IMR-90 (cell line): ENCODE data around the gene STKLD1. TPM values are rescaled to one million over a fixed set of nuclear protein-coding genes. Genes with fewer than 3 reads are reported as not detected.

ENCODE experiments used
- ATAC-seq: fragments of 200-7000 bp; cut with Tn5 transposase; 2 replicates; pipeline ENCODE4 v1.9.1; 2020; ENCODE audit warnings: low read depth, mild to moderate bottlenecking, moderate library complexity
- BruUV-seq: library from RNA; stranded (reverse); fragments of 400-500 nt; replicated peaks from 2 replicates; lab custom pipeline; 2021; lab: Mats Ljungman, UMichigan
- CTCF ChIA-PET: fragments of 300-600 bp; formaldehyde crosslinking; extraction: SDS; loops from one replicate; lab custom pipeline; 2021; ENCODE audit warnings: antibody characterized with exemption; lab: Yijun Ruan, JAX
- POLR2A ChIA-PET: fragments of 300-600 bp; sonication (Branson Sonifier 250); formaldehyde crosslinking; loops from one replicate; lab custom pipeline; 2022; ENCODE audit warnings: antibody characterized with exemption; ENCODE audit not compliant: unreplicated experiment; lab: Charles Lee
- DNase-seq: peaks from one replicate; pipeline ENCODE4 v3.0.0; 2013
- H2AFZ ChIP-seq: replicated peaks from 2 replicates; pipeline ENCODE3; 2013; ENCODE audit warnings: low read length, mild to moderate bottlenecking; ENCODE audit not compliant: poor library complexity
- H2AK5ac ChIP-seq: 2 replicates; pipeline ENCODE4 v1.6.1; 2013; ENCODE audit warnings: low read depth, low read length, inconsistent platforms
- H2AK9ac ChIP-seq: replicated peaks from 2 replicates; pipeline ENCODE3; 2013; ENCODE audit warnings: mild to moderate bottlenecking, low read depth, low read length, moderate library complexity; ENCODE audit not compliant: poor library complexity
- H2BK120ac ChIP-seq: 2 replicates; pipeline ENCODE4 v1.6.1; 2013; ENCODE audit warnings: low read depth, low read length, inconsistent platforms
- H2BK15ac ChIP-seq: 3 replicates; pipeline ENCODE4 v1.6.1; 2013; ENCODE audit warnings: low read depth, low read length, inconsistent platforms
- H2BK20ac ChIP-seq: 2 replicates; pipeline ENCODE4 v1.6.1; 2013; ENCODE audit warnings: low read depth, mild to moderate bottlenecking, inconsistent platforms, low read length, moderate library complexity
- H2BK5ac ChIP-seq: 2 replicates; pipeline ENCODE4 v1.6.1; 2013; ENCODE audit warnings: mild to moderate bottlenecking, low read depth, low read length, inconsistent platforms; ENCODE audit not compliant: poor library complexity, severe bottlenecking
- H3K14ac ChIP-seq: replicated peaks from 2 replicates; pipeline ENCODE4 v1.6.1; 2013; ENCODE audit warnings: low read depth, low read length, inconsistent platforms
- H3K18ac ChIP-seq: 2 replicates; pipeline ENCODE4 v1.6.1; 2013; ENCODE audit warnings: low read depth, low read length, control low read depth
- H3K23ac ChIP-seq: 2 replicates; pipeline ENCODE4 v1.6.1; 2013; ENCODE audit warnings: low read depth, low read length, inconsistent platforms
- H3K27ac ChIP-seq: 2 replicates; pipeline ENCODE4 v1.5.1; 2013; ENCODE audit warnings: mild to moderate bottlenecking, control low read depth, low read length; ENCODE audit not compliant: insufficient read depth
- H3K27me3 ChIP-seq: 2 replicates; pipeline ENCODE4 v1.6.1; 2013; ENCODE audit warnings: low read length; ENCODE audit not compliant: control insufficient read depth, insufficient read depth
- H3K36me3 ChIP-seq: 2 replicates; pipeline ENCODE4 v1.6.1; 2013; ENCODE audit warnings: low read length, mixed read lengths; ENCODE audit not compliant: control insufficient read depth, insufficient read depth
- H3K4ac ChIP-seq: 2 replicates; pipeline ENCODE4 v1.6.1; 2013; ENCODE audit warnings: low read depth, low read length, inconsistent platforms
- H3K4me1 ChIP-seq: 2 replicates; pipeline ENCODE4 v1.6.1; 2013; ENCODE audit warnings: low read length, mixed read lengths; ENCODE audit not compliant: control insufficient read depth, insufficient read depth
- H3K4me2 ChIP-seq: 2 replicates; pipeline ENCODE4 v1.6.1; 2013; ENCODE audit warnings: low read depth, mild to moderate bottlenecking, control low read depth, low read length, moderate library complexity
- H3K4me3 ChIP-seq: 2 replicates; pipeline ENCODE4 v1.5.1; 2013; ENCODE audit warnings: low read depth, mild to moderate bottlenecking, control low read depth, low read length, moderate library complexity; ENCODE audit not compliant: insufficient read depth
- H3K56ac ChIP-seq: 2 replicates; pipeline ENCODE4 v1.6.1; 2013; ENCODE audit warnings: low read length, inconsistent platforms; ENCODE audit not compliant: insufficient read depth; ENCODE audit errors: extremely low read depth
- H3K79me1 ChIP-seq, 2 experiments: 2 replicates each; pipeline ENCODE4 v1.6.1; 2013; ENCODE audit warnings: low read length in 2 of 2, inconsistent platforms in 1 of 2, low read depth in 1 of 2
- H3K9ac ChIP-seq: 2 replicates; pipeline ENCODE4 v1.6.1; 2013; ENCODE audit warnings: low read depth, low read length, control low read depth
- H3K9me1 ChIP-seq: 2 replicates; pipeline ENCODE4 v1.6.1; 2013; ENCODE audit warnings: low read length, inconsistent platforms; ENCODE audit not compliant: insufficient read depth
- H3K9me3 ChIP-seq: 2 replicates; pipeline ENCODE4 v1.6.1; 2013; ENCODE audit warnings: low read length; ENCODE audit not compliant: control insufficient read depth, insufficient read depth
- H4K20me1 ChIP-seq: 2 replicates; pipeline ENCODE4 v1.6.1; 2013; ENCODE audit warnings: low read length, inconsistent platforms; ENCODE audit not compliant: insufficient read depth
- H4K5ac ChIP-seq: 2 replicates; pipeline ENCODE4 v1.6.1; 2013; ENCODE audit warnings: mild to moderate bottlenecking, low read depth, low read length, control low read depth
- H4K8ac ChIP-seq, 2 experiments: 2 replicates each; pipeline ENCODE4 v1.6.1; 2013; ENCODE audit warnings: low read depth in 2 of 2, low read length in 2 of 2, control low read depth in 1 of 2, inconsistent platforms in 1 of 2
- H4K91ac ChIP-seq: 2 replicates; pipeline ENCODE4 v1.6.1; 2013; ENCODE audit warnings: low read depth, low read length, inconsistent platforms; ENCODE audit not compliant: insufficient read depth
- CHD1 ChIP-seq: IDR thresholded peaks from 2 replicates; pipeline ENCODE4 v1.6.1; 2012; ENCODE audit warnings: low read depth, low read length, improper control_type of control experiment
- CTCF ChIP-seq: conservative IDR thresholded peaks from 2 replicates; pipeline ENCODE4 v1.5.1; 2012; ENCODE audit warnings: mild to moderate bottlenecking, low read depth, low read length, improper control_type of control experiment
- ELK1 ChIP-seq: fragments of 150-350 bp; IDR thresholded peaks from 2 replicates; pipeline ENCODE4 v1.6.1; 2016; ENCODE audit warnings: low read depth, mild to moderate bottlenecking, low read length, moderate library complexity, borderline replicate concordance
- FOS ChIP-seq: fragments of 150-350 bp; IDR thresholded peaks from 2 replicates; pipeline ENCODE4 v1.6.1; 2016; ENCODE audit warnings: low read depth, low read length
- MXI1 ChIP-seq: IDR thresholded peaks from 2 replicates; pipeline ENCODE4 v1.6.1; 2012; ENCODE audit warnings: low read depth, mild to moderate bottlenecking, low read length, moderate library complexity, borderline replicate concordance
- NFE2L2 ChIP-seq: fragments of 150-350 bp; IDR thresholded peaks from 2 replicates; pipeline ENCODE4 v1.6.1; 2016; ENCODE audit warnings: low read depth, mild to moderate bottlenecking, low read length
- WGBS, 2 experiments: methylation state at CpG; one replicate each; pipeline versions ENCODE4 v1.1.5 to v1.1.7; 2013; ENCODE audit warnings: missing lambda C conversion rate in 2 of 2; ENCODE audit not compliant: insufficient read length in 1 of 2; ENCODE audit errors: extremely low coverage in 2 of 2; 5-methylcytosine and 5-hydroxymethylcytosine counted together
- dilution Hi-C: fragments of 300-500 bp; cut with HindIII; formaldehyde crosslinking; loops from one replicate; pipeline ENCODE4 v1.14.3; 2018; ENCODE audit warnings: low sequenced_read_pairs; ENCODE audit not compliant: unreplicated experiment
- in situ Hi-C: fragments of 300-500 bp; cut with MboI; formaldehyde crosslinking; loops from 3 replicates; pipeline ENCODE4 v1.14.3; 2019; ENCODE audit warnings: low sequenced_read_pairs, inconsistent platforms, mixed read lengths
- intact Hi-C: fragments of 100-400 bp; cut with micrococcal nuclease; formaldehyde crosslinking; loops from 2 replicates; pipeline ENCODE4 v1.10.0; 2022
- polyA plus RNA-seq, 3 experiments: library from polyadenylated mRNA; depleted of rRNA; stranded (reverse); fragments of >200 nt; gene quantifications; 2 replicates each; pipeline ENCODE4 v1.2.3, GENCODE V29; 2012; ENCODE audit warnings: low replicate concordance in 1 of 3
- total RNA-seq: library from RNA; depleted of rRNA; stranded (reverse); fragments of >200 nt; gene quantifications from 2 replicates; pipeline ENCODE4 v1.2.3, GENCODE V29; 2012

Gene STKLD1
- total and polyA plus RNA-seq, 2 of the 4 experiments (the other 2 are of a cell fraction): 0.54 to 0.65 TPM

- Histone ChIP-seq H3K9ac (no peak overlapping the region), H4K5ac (no peak overlapping the region), H3K4me3 (no peak overlapping the region), H2AK5ac (no peak overlapping the region), H3K27ac (no peak overlapping the region), H3K23ac (no peak overlapping the region), H2BK15ac (no peak overlapping the region), H3K79me1 (peaks cover 15 to 35% of the 10 kb centered on the region in 2 experiments; a peak in 3 of 4 replicates), H2BK20ac (no peak overlapping the region), H3K4me1 (peaks cover 4% of the 10 kb centered on the region), H3K27me3 (no peaks in the 10 kb centered on the region), H4K8ac (no peak overlapping the region), H2BK120ac (no peak overlapping the region), H3K36me3 (peaks cover 63% of the 10 kb centered on the region), H3K14ac (no peak overlapping the region), H3K18ac (no peak overlapping the region), H4K20me1 (peaks cover 7% of the 10 kb centered on the region; the same call in 1 of the 2 replicates), H4K91ac (no peak overlapping the region), H2AK9ac (no peak overlapping the region), H2AFZ (no peak overlapping the region), H3K9me1 (peaks cover 4% of the 10 kb centered on the region; the same call in 1 of the 2 replicates), H3K4me2 (no peak overlapping the region), H3K9me3 (no peaks in the 10 kb centered on the region), H3K4ac (no peak overlapping the region), H3K56ac (no peak overlapping the region), H2BK5ac (no peak overlapping the region)
- intact Hi-C loops: no loop called here
- dilution Hi-C loops: no loop called here
- ChIA-PET CTCF (interaction anchor here (0.6 kb wide), 2 partner anchors 14 to 22 kb away, joined by 3 read pairs; no protein-coding TSS in a partner anchor), POLR2A (no interaction called here)
- in situ Hi-C loops: no loop called here
- DNase-seq (no peak), ATAC-seq (no peak)
- TF ChIP-seq MXI1 (no peak), FOS (no peak), CHD1 (no peak), NFE2L2 (no peak), ELK1 (no peak), CTCF (no peak)
- 90% methylated on average over 9 of the region's 15 CpGs; no CpG with 5 or more reads in 1 of the 2 experiments for WGBS, 2 experiments
- BruUV-seq: no TSS peak
These were observed 34.6 kb upstream of the STKLD1 start for GRCh38 chr9:133341369-133342068.
